ENCODE measurements around the gene REELD1.

GRCh38 chr4:146182443-146182842 is 31.9 kb upstream of the REELD1 start:
- TF ChIP-seq EZH2 (IDR thresholded peaks at IDR 0.05) (no peak), JUND (IDR thresholded peaks at IDR 0.05) (no peak), CTCF (IDR thresholded peaks at IDR 0.05 in 2 of 3, conservative IDR thresholded peaks at IDR 0.05 in 1 of 3; ENCODE audit: borderline replicate concordance in 1 of 3, insufficient read depth in 1 of 3, low read depth in 2 of 3, low read length in 2 of 3) (no peak), RAD21 (IDR thresholded peaks at IDR 0.05; ENCODE audit: low read depth) (no peak), REST (IDR thresholded peaks at IDR 0.05; ENCODE audit: low read depth) (no peak), SRF (IDR thresholded peaks at IDR 0.05; ENCODE audit: low read depth) (no peak), POLR2A (IDR thresholded peaks at IDR 0.05; ENCODE audit: borderline replicate concordance, extremely low read depth, insufficient read depth, insufficient read length) (no peak)

All from HCT116 (cell line).